Measurements from ENCODE around the gene IFNA4. TPM values are rescaled to one million over a fixed set of nuclear protein-coding genes. Genes with fewer than 3 reads are reported as not detected.

Gene IFNA4
- total RNA-seq, result not detected in 2 replicates

DNA sequence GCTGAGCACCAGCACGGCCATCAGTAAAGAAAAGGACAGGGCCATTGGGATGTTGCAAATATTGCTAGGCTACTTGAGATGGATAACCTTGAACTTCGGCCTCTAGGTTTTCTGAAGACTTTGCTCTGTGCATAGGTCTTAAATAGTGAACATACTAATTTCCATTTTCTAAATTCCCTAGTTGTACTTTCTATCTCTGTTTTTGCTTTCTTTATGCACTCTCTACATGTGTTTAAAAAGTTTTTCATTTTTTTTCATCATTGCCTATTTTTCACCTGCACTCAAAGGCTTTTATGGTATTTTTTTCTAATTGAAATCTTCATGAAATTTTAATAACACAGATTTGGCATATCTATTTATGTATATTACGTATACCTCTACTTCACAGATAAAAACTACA is at the start of gene IFNA4:
Gene IFNA4, minus strand, starts transcription at position 101 of the 400 bp plus-strand sequence. Its CDS starts 56 bp downstream, at position 45.

DNA sequence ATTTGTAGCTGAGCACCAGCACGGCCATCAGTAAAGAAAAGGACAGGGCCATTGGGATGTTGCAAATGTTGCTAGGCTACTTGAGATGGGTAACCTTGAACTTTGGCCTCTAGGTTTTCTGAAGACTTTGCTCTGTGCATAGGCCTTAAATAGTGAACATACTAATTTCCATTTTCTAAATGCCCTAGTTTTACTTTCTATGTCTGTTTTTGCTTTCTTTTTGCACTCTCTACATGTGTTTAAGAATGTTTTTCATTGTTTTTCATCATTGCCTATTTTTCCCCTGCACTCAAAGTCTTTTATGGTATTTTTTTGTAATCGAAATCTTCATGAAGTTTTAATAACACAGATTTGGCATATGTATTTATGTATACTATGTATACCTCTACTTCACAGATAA is 40.7 kb upstream of the IFNA4 start, which contains the start of gene IFNA17:
Gene IFNA17, minus strand, starts transcription at position 101 of the 400 bp plus-strand sequence. Its CDS starts 49 bp downstream, at position 52.

DNA sequence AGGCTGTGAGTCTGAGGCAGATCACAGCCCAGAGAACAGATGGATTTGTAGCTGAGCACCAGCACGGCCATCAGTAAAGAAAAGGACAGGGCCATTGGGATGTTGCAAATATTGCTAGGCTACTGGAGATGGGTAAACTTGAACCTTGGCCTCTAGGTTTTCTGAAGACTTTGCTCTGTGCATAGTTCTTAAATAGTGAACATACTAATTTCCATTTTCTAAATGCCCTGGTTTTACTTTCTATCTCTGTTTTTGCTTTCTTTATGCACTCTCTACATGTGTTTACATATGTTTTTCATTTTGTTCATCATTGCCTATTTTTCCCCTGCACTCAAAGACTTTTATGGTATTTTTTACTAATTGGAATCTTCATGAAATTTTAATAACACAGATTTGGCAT is 29.8 kb upstream of the IFNA4 start, which contains the start of gene IFNA16:
Gene IFNA16, minus strand, starts transcription at position 101 of the 400 bp plus-strand sequence. Its CDS starts 6 bp downstream, at position 95.

DNA sequence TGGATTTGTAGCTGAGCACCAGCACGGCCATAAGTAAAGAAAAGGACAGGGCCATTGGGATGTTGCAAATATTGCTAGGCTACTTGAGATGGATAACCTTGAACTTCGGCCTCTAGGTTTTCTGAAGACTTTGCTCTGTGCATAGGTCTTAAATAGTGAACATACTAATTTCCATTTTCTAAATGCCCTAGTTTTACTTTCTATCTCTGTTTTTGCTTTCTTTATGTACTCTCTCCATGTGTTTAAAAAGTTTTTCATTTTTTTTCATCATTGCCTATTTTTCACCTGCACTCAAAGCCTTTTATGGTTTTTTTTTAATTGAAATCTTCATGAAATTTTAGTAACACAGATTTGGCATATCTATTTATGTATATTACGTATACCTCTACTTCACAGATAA is 19.7 kb upstream of the IFNA4 start, which contains the start of gene IFNA10:
Gene IFNA10, minus strand, starts transcription at position 101 of the 400 bp plus-strand sequence. Its CDS starts 46 bp downstream, at position 55.

DNA sequence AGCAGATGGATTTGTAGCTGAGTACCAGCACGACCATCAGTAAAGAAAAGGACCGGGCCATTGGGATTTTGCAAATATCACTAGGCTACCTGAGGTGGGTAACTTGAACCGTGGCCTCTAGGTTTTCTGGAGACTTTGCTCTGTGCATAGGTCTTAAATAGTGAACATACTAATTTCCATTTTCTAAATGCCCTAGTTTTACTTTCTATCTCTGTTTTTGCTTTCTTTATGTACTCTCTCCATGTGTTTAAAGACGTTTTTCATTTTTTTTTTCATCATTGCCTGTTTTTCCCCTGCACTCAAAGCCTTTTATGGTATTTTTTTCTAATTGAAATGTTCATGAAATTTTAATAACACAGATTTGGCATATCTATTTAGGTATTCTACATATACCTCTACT is 14.7 kb upstream of the IFNA4 start, which contains the start of gene IFNA7:
Gene IFNA7, minus strand, starts transcription at position 101 of the 400 bp plus-strand sequence. Its CDS starts 40 bp downstream, at position 61.

DNA sequence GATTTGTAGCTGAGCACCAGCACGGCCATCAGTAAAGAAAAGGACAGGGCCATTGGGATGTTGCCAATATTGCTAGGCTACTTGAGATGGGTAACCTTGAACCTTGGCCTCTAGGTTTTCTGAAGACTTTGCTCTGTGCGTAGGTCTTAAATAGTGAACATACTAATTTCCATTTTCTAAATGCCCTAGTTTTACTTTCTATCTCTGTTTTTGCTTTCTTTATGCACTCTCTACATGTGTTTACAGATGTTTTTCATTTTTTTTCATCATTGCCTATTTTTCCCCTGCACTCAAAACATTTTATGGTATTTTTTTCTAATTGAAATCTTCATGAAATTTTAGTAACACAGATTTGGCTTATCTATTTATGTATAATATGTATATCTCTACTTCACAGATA is 20.8 kb downstream of the IFNA4 start, which contains the start of gene IFNA21:
Gene IFNA21, minus strand, starts transcription at position 101 of the 400 bp plus-strand sequence. Its CDS starts 48 bp downstream, at position 53.

DNA sequence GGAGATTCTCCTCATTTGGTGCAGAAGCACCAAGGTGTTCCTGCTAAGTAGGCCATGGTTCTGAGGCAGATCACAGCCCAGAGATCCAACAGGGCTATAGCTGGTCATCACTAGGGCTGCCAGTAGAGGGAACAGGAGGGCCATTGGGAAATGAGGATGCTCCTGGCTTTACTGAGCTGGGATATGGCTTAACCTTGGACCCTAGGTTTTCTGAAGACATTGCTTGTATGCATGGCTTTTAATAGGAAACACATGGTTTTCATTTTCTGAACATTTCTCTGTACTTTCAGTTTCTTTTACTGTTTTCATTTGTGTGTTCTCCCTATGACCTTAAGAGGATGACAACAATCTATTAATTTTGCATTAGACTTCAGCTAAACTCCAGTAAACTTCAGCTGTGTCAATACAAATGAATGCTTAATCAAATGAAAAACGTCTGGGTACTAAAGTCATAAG is 45.9 kb downstream of the IFNA4 start, which contains the start of gene IFNW1:
Gene IFNW1, minus strand, starts transcription at position 406 of the 456 bp plus-strand sequence. Its CDS starts 262 bp downstream, at position 144.

Other genes starting within 250 kb of the IFNA4 start
- 1.6 and 2.6 TPM in 2 replicates for gene HACD4, start 155.9 kb downstream of the IFNA4 start, total RNA-seq
- 0.46 TPM in 1 of 2 replicates, not detected in the other for gene IFNB1, start 109.6 kb downstream of the IFNA4 start, total RNA-seq
- not detected in 2 replicates for gene IFNW1, start 45.8 kb downstream of the IFNA4 start, total RNA-seq
- not detected in 2 replicates for gene IFNA21, start 20.9 kb downstream of the IFNA4 start, total RNA-seq
- not detected in 2 replicates for gene IFNA7, start 14.6 kb upstream of the IFNA4 start, total RNA-seq
- gene IFNA10, start 19.6 kb upstream of the IFNA4 start, total RNA-seq, result not detected in 2 replicates
- gene IFNA16, start 29.7 kb upstream of the IFNA4 start, total RNA-seq, result not detected in 2 replicates
- gene IFNA17, start 40.6 kb upstream of the IFNA4 start, total RNA-seq, result not detected in 2 replicates
- gene IFNA14, start 52.4 kb upstream of the IFNA4 start, total RNA-seq, result not detected in 2 replicates
- gene IFNA5, start 117.7 kb upstream of the IFNA4 start, total RNA-seq, result under 0.01 TPM in 1 of 2 replicates, not detected in the other
- gene KLHL9, start 147.8 kb upstream of the IFNA4 start, total RNA-seq, result 37.7 and 38.8 TPM in 2 replicates
- gene IFNA6, start 163.3 kb upstream of the IFNA4 start, total RNA-seq, result not detected in 2 replicates
- gene IFNA13, start 180.5 kb upstream of the IFNA4 start, total RNA-seq, result not detected in 2 replicates
- not detected in 2 replicates for gene IFNA2, start 197.8 kb upstream of the IFNA4 start, total RNA-seq
- not detected in 2 replicates for gene IFNA8, start 221.5 kb upstream of the IFNA4 start, total RNA-seq

Data from epithelial cell of umbilical artery (primary cell).